ENCODE measurements around the gene MBD5.

MBD5 gene

DNA sequence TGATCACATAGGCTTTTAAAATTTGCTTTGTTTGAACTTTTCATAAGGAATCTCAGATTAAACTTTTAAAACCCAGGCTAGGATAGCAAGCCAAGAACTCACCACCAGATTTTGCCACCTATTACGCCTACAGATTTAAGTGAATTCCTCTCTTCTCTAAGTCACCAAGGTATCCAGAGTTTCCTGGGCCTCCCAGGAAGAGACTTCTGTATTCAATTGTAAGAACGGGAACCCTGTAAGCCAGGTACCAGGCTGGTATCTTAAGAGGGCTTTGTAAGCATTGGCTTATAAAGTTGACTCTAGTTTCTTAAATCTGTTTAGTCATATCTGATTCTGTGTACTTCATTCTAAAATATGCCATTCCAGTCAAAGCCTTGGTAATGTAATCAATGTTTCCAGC is 285.1 kb downstream of the MBD5 start:
- DNase-seq = no peak

DNA sequence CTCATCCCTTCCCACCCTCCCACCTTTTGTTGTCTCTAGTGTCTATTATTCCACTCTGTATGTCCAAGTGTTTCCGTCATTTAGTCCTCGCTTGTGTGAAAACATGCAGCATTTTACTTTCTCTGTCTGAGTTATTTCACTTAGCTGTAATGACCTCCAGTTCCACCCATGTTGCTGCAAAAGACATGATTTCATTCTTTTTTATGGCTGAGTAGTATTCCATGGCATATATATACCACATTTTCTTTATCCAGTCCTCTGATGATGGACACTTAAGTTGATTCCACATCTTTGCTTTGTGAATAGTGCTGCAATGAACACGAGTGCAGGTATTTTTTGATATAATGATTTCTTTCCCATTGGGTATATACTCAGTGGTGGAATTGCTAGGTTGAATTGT is 296.7 kb downstream of the MBD5 start:
- DNase-seq = no peak

GRCh38 chr2:148338541-148338940 is 317.6 kb downstream of the MBD5 start:
- no peak for DNase-seq

DNA sequence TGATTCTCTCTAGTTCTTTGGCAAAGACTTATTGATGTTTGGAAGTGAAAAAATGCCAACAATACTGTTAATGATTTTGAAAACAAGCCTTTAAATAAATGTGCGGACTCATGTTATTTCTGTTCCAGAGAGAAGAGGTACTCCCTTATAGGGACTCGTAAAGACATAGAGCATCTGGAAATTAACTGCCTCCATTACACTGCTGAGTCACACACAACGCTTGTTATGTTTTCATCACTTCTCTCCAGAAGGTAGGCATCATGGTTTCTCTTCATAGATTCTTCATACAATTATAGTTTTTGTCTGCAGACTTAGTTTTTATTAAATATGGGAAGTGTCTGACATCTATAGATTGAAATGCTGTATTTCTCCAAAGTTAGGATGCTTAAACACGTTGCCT is 321.2 kb downstream of the MBD5 start:
- DNase-seq = no peak

DNA sequence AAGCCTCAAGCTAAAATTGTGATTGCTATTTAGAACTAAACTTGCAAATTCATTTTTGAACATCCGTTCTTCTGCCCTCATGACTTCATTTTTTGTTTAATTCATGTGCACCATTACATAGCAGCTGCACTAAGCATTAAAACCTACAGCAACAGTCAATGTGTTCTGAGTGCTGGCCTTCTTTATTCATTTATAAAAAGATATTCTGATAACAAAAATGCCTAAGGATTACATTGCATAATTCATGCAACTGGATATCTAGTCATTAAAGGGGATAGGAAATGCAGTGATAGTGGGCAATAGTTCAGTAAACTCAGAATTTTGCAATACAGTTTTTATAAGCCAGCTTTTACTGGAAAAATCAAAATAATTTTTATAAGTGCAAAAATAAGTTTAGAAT is 329.3 kb downstream of the MBD5 start:
- no peak for DNase-seq

GRCh38 chr2:148351437-148352143 is 330.7 kb downstream of the MBD5 start:
- DNase-seq = no peak

DNA sequence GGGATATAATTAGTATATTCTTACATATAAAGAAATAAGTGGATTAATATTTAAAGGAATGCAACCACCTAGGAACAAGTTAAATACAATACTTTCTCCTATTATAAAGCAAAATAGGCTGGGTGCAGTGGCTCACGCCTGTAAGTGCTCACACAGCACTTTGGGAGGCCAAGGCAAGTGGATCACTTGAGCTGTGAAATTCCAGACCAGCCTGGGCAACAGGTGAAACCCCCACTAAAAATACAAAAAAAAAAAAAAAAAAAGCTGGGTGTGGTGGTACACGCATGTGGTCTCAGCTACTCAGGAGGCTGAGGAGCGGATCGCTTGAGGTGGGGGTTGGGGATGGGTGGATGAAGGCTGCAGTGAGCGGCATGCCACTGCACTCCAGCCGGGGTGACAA is 337.5 kb downstream of the MBD5 start:
- no peak for DNase-seq

- no peak for DNase-seq
Observed at GRCh38 chr2:148360662-148361061, 339.8 kb downstream of the MBD5 start.

DNA sequence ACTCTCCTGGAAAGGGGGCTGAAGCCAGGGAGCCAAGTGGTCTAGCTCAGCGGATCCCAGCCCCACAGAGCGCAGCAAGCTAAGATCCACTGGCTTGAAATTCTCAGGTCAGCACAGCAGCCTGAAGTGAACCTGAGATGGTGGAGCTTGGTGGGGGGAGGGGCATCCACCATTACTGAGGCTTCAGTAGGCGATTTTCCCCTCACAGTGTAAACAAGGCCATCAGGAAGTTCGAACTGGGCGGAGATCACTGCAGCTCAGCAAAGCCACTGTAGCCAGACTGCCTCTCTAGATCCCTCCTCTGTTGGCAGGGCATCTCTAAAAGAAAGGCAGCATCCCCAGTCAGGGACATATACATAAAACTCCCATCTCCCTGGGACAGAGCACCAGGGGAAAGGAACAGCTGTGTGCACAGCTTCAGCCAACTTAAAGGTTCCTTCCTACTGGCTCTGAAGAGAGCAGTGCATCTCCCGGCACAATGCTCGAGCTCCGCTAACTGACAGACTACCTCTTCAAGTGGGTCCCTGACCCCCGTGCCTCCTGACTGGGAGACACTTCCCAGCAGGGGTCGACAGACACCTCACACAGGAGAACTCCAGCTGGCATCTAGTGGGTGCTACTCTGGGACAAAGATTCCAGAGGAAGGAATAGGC is 341.4 kb downstream of the MBD5 start:
- no peak for DNase-seq

DNA sequence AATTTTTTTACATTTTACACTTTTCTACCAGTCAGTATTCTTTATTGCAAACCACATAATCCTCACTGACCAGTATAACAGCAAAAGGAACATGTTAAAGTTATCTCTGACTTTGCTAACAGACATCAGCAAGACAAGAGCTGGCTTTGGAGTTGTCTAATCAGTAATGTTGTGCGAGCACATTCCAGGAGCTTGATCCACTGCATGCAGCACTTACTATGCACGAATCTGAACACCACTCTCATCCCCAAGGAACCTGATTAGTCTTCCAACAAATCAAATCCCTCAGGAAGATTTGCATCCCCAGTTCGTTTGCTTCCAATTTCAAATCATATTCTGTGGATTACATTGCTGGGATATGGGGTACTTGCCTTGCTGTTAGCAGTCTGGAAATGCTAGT is 354.3 kb downstream of the MBD5 start:
- no peak for DNase-seq

GRCh38 chr2:148391324-148391723 is 370.4 kb downstream of the MBD5 start:
- DNase-seq = no peak

DNA sequence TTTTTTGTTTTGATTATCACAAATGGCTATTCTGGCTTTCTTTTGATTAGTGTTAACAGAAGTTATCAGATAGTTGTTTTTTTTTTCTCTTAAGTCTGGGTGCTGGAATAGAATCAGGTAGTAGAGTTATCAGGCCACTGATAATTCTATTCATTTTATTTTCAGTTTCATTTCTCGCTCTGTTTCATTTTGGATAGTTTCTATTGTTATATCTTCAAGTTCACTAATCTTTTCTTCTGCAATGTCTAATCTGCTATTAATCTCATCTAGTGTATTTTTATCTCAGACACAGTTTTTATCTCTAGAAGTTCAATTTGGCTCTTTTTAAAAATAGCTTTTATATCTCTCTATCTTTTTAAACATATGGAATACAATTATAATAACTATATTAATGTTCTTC is 381.9 kb downstream of the MBD5 start:
- no peak for DNase-seq

DNA sequence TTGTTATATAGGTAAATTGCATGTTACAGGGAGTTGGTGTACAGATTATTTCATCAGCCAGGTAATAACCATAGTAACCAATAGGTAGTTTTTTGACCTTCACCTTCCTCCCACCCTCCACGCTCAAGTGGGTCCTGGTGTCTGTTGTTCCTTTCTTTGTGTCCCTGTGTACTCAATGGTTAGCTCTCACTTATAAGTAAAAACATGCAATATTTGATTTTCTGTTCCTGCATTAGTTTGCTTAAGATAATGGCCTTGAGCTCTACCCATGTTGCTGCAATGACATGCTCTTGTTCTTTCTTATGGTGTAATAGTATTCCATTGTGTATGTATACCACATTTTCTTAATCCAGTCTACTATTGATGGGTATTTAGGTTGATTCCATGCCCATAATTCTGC is 390.0 kb downstream of the MBD5 start:
- DNase-seq = no peak

DNA sequence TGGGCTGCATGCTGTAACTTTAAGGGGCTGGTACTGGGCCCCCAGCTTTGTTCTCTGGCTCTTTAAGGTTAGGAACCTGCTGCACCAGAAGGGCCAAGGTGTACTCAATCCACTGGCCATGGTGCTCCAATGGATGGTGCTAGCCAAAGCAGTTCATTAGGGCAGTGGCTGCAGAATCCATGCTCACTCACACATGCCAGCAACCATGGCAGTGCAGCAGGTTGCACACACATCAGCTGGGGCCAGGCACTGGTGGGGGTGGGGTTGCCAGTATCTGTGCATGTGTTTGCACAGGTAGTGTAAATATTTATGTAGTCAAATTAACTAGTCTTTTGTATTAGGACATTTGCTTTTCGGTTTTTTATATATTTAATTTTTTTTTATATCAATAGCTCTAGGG is 395.4 kb downstream of the MBD5 start:
- DNase-seq = no peak

DNA sequence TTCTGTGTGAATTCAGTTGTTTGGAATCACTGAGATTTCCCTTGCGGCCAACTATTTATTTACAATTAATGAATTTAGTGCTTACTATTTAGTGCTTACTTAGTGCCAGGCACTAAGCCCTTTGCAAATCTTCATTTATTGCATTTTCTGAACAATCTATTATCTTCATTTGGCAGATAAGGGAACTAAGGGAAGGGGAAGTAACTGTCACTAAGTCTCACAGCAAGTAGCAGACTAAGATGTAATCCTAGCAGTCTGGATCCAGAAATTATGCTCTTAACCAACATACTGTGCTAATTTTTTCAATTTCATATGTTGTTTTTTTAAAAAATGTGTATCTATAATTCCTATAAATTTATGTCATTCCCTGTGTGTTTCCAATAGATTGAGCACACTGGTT is 409.2 kb downstream of the MBD5 start:
- DNase-seq = no peak

GRCh38 chr2:148447877-148448276 is 427.0 kb downstream of the MBD5 start:
- DNase-seq = no peak

- DNase-seq = no peak
Observed at GRCh38 chr2:148450531-148450930, 429.6 kb downstream of the MBD5 start.

GRCh38 chr2:148451046-148451445 is 430.2 kb downstream of the MBD5 start:
- DNase-seq = no peak

GRCh38 chr2:148455791-148456190 is 434.9 kb downstream of the MBD5 start:
- DNase-seq = no peak

DNA sequence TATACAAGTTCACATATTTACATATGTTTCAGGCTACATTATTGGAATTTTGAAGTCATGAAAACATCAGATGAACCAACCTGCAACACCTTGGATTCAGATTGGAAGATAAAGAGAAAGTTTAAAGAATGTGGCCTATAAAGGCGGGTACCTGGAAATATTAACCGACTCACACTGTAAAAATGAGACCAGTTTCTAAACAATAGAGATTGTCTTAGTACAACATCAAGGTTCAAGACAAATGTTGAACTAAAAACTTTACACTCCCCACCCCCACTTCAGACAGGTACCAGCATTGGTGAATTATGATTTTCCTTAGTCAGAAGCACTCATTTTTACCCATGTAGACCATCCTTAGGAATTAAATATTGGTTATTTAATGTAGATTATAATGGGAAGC is 437.3 kb downstream of the MBD5 start:
- DNase-seq = no peak

GRCh38 chr2:148459377-148459778 is 438.5 kb downstream of the MBD5 start:
- no peak for DNase-seq

- no peak for DNase-seq
Observed at GRCh38 chr2:148461876-148462275, 441.0 kb downstream of the MBD5 start.

- DNase-seq = no peak
Observed at GRCh38 chr2:148475626-148476025, 454.7 kb downstream of the MBD5 start.

- no peak for DNase-seq
Observed at GRCh38 chr2:148479398-148479797, 458.5 kb downstream of the MBD5 start.

GRCh38 chr2:148483665-148484064 is 462.8 kb downstream of the MBD5 start:
- DNase-seq = no peak
